Osteoblast (primary cell): Measurements from ENCODE around the gene SPANXN4. TPM values are rescaled to one million over a fixed set of nuclear protein-coding genes. Genes with fewer than 3 reads are reported as not detected.

Source experiments
- DNase-seq: peaks from one replicate; pipeline ENCODE4 v3.0.0; 2011; ENCODE audit warnings: low spot score, mixed read lengths; ENCODE audit not compliant: insufficient read length; ENCODE audit errors: missing footprints
- H2AFZ ChIP-seq: 2 replicates; pipeline ENCODE4 v1.6.0; 2011; ENCODE audit warnings: mild to moderate bottlenecking, low read length
- H3K27ac ChIP-seq: 2 replicates; pipeline ENCODE4 v1.5.1; 2011; ENCODE audit warnings: mild to moderate bottlenecking, low read depth, low read length, moderate library complexity
- H3K27me3 ChIP-seq: 2 replicates; pipeline ENCODE4 v1.6.0; 2012; ENCODE audit warnings: mild to moderate bottlenecking, control low read depth, inconsistent platforms, low read length, moderate library complexity; ENCODE audit not compliant: insufficient read depth
- H3K36me3 ChIP-seq: 2 replicates; pipeline ENCODE4 v1.5.1; 2011; ENCODE audit warnings: mild to moderate bottlenecking, low read length, control low read depth, moderate library complexity; ENCODE audit not compliant: insufficient read depth
- H3K4me1 ChIP-seq: 2 replicates; pipeline ENCODE4 v1.5.1; 2011; ENCODE audit warnings: mild to moderate bottlenecking, low read length, control low read depth, moderate library complexity; ENCODE audit not compliant: insufficient read depth
- H3K4me2 ChIP-seq: 2 replicates; pipeline ENCODE4 v1.6.0; 2011; ENCODE audit warnings: mild to moderate bottlenecking, low read length; ENCODE audit not compliant: insufficient read depth
- H3K4me3 ChIP-seq: fragments of 200-600 bp; sonication (generic); 3 replicates; pipeline ENCODE4 v1.5.1; 2012; ENCODE audit warnings: mild to moderate bottlenecking, low read length, inconsistent platforms; ENCODE audit not compliant: insufficient read depth
- H3K79me2 ChIP-seq: 2 replicates; pipeline ENCODE4 v1.6.0; 2012; ENCODE audit warnings: mild to moderate bottlenecking, low read length, control low read depth, inconsistent platforms; ENCODE audit not compliant: insufficient read depth
- H3K9me3 ChIP-seq: 2 replicates; pipeline ENCODE4 v1.5.1; 2011; ENCODE audit warnings: low read depth, low read length, control low read depth
- H4K20me1 ChIP-seq: 2 replicates; pipeline ENCODE4 v1.6.0; 2012; ENCODE audit warnings: mild to moderate bottlenecking, low read length, control low read depth; ENCODE audit not compliant: insufficient read depth
- CTCF ChIP-seq: IDR thresholded peaks from 2 replicates; pipeline ENCODE4 v1.5.1; 2011; ENCODE audit warnings: mild to moderate bottlenecking, low read depth, low read length, moderate library complexity; ENCODE audit errors: extremely low read depth
- total RNA-seq: library from RNA; depleted of rRNA; stranded (reverse); fragments of >200 nt; gene quantifications from 2 replicates; pipeline ENCODE4 v1.2.3, GENCODE V29; 2012

The SPANXN4 gene
- total RNA-seq, 1 donor = not detected

- no peaks in the 10 kb centered on the region for H3K36me3 ChIP-seq
- H3K4me1 ChIP-seq = no peaks in the 10 kb centered on the region
- H3K4me2 ChIP-seq = no peak overlapping the region
- H3K27ac ChIP-seq = no peak overlapping the region
- no peaks in the 10 kb centered on the region for H3K9me3 ChIP-seq
- no peaks in the 10 kb centered on the region for H4K20me1 ChIP-seq
- H3K4me3 ChIP-seq = no peak overlapping the region
- H3K79me2 ChIP-seq = no peaks in the 10 kb centered on the region
- no peak for DNase-seq
- H2AFZ ChIP-seq = no peak overlapping the region
- TF ChIP-seq CTCF = no peak
- H3K27me3 ChIP-seq = no peaks in the 10 kb centered on the region
Measured at GRCh38 chrX:142994988-142995387, 30.7 kb upstream of the SPANXN4 start.

- no peak for TF ChIP-seq CTCF
- Histone ChIP-seq H4K20me1 (no peaks in the 10 kb centered on the region), H3K4me2 (no peak overlapping the region), H3K4me1 (no peaks in the 10 kb centered on the region), H3K36me3 (no peaks in the 10 kb centered on the region), H3K79me2 (no peaks in the 10 kb centered on the region), H3K27me3 (no peaks in the 10 kb centered on the region), H3K4me3 (no peak overlapping the region), H2AFZ (no peak overlapping the region), H3K27ac (no peak overlapping the region), H3K9me3 (no peaks in the 10 kb centered on the region)
- DNase-seq = no peak
Measured at GRCh38 chrX:142998447-142999198, 27.1 kb upstream of the SPANXN4 start.

GRCh38 chrX:142999199-142999701 lies 26.5 kb upstream of the SPANXN4 start:
- TF ChIP-seq CTCF = no peak
- no peak overlapping the region for H3K4me3 ChIP-seq
- H3K4me2 ChIP-seq = no peak overlapping the region
- H3K4me1 ChIP-seq = no peaks in the 10 kb centered on the region
- H3K36me3 ChIP-seq = no peaks in the 10 kb centered on the region
- no peak for DNase-seq
- H3K27me3 ChIP-seq = no peaks in the 10 kb centered on the region
- no peak overlapping the region for H3K27ac ChIP-seq
- H3K9me3 ChIP-seq = no peaks in the 10 kb centered on the region
- no peaks in the 10 kb centered on the region for H3K79me2 ChIP-seq
- H4K20me1 ChIP-seq = no peaks in the 10 kb centered on the region
- no peak overlapping the region for H2AFZ ChIP-seq

- Histone ChIP-seq H2AFZ (no peak overlapping the region), H3K27ac (no peak overlapping the region), H3K4me1 (no peaks in the 10 kb centered on the region), H3K79me2 (no peaks in the 10 kb centered on the region), H3K4me3 (no peak overlapping the region), H3K36me3 (no peaks in the 10 kb centered on the region), H4K20me1 (no peaks in the 10 kb centered on the region), H3K4me2 (no peak overlapping the region), H3K27me3 (no peaks in the 10 kb centered on the region), H3K9me3 (no peaks in the 10 kb centered on the region)
- TF ChIP-seq CTCF = no peak
- no peak for DNase-seq
Measured at GRCh38 chrX:143002206-143002605, 23.5 kb upstream of the SPANXN4 start.
